Activated naive CD8-positive, alpha-beta T cell (primary cell): ENCODE results near the gene CEP350.

ENCODE experiments used
- H3K27ac Mint-ChIP-seq: one replicate; pipeline ENCODE4 v1.8.0; 2021; ENCODE audit warnings: mixed read lengths
- H3K27me3 Mint-ChIP-seq: one replicate; pipeline ENCODE4 v1.8.0; 2021; ENCODE audit warnings: mixed read lengths
- H3K36me3 Mint-ChIP-seq: one replicate; pipeline ENCODE4 v1.8.0; 2021; ENCODE audit warnings: mixed read lengths
- H3K4me1 Mint-ChIP-seq: one replicate; pipeline ENCODE4 v1.8.0; 2021; ENCODE audit warnings: low read depth, mixed read lengths
- H3K4me3 Mint-ChIP-seq: one replicate; pipeline ENCODE4 v1.8.0; 2021; ENCODE audit warnings: mild to moderate bottlenecking, mixed read lengths
- H3K9me3 Mint-ChIP-seq: one replicate; pipeline ENCODE4 v1.8.0; 2021; ENCODE audit warnings: low read depth, mixed read lengths

The CEP350 gene

GRCh38 chr1:180046674-180047073, 92.1 kb downstream of the CEP350 start:
- Mint-ChIP-seq H3K27ac (no peak overlapping the region), H3K36me3 (peaks cover 23% of the 10 kb centered on the region), H3K4me3 (no peak overlapping the region), H3K27me3 (no peaks in the 10 kb centered on the region), H3K4me1 (peaks cover 1% of the 10 kb centered on the region), H3K9me3 (no peaks in the 10 kb centered on the region)

DNA sequence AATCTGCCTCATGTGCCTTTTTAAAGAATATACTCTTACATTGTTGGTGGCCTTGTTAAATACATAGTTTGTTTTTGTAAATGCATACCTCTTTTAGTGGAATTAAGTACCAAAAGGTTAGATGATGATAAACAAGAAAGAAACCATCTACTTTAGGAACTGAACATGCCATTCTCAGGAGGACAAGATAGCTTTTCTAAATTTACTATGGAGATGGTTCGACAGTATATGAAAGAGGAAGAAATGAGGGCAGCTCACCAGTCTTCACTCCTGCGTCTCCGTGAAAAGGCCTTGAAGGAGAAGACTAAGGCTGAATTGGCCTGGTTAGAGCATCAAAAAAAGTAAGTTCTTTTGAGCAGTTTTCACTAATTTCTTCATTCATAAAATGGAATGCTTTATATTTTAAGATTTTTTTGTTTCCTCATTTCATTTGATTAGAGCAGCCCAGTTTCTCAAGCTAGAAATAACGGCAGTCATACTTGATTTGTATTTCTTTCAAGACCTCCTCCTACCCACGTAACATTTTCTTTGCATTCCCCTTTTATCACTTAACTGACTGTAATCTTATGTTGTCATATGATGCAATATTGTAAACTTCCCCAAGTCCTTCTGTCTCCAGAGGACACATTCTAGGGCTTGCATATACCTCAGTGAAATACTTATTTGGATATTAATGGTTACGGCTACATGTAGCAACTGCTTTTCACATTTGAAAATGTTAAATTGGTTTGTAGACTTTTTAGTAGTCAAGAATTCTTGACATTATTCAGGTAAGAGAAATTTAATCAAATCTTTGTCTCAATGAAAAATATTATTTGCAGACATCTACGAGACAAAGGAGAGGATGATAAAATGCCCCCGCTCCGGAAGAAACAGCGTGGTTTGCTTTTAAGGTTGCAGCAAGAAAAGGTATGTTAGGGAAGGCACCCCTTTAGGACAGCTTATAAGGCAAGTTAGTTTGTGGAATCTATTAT, 99.3 kb downstream of the CEP350 start:
- Mint-ChIP-seq H3K27ac (no peak overlapping the region), H3K36me3 (peaks cover 21% of the 10 kb centered on the region)

DNA sequence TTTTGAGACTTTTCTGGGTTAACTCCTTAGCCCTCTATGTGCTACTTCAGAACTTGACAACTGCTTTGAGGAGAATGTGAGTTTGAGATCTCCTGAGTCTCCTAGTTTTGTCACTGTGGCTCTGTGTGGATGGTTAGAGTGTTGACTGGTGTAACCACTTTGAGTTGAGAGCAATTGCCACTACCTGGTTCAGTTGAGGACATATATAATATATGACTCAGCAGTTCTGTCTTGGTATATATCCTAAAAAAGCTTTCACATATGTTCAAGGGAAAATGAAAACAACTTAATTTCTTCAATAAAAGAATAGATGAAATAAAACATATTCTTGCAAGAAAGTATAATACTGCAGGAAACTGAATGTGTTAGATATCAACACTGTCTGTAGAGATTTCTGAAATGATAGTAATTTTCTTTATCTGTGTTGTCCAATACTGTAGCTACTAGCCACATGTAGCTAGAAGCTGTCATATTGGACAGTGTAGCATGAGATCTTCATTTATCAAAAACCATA, 103.3 kb downstream of the CEP350 start:
- Mint-ChIP-seq H3K9me3 (no peaks in the 10 kb centered on the region), H3K4me1 (no peaks in the 10 kb centered on the region), H3K36me3 (peaks cover 12% of the 10 kb centered on the region), H3K27me3 (no peaks in the 10 kb centered on the region), H3K27ac (no peak overlapping the region), H3K4me3 (no peak overlapping the region)

More for the DNA sequence above, 99.3 kb downstream of the CEP350 start:
- H3K4me1 Mint-ChIP-seq: no peaks in the 10 kb centered on the region
- H3K9me3 Mint-ChIP-seq: no peaks in the 10 kb centered on the region
- H3K27me3 Mint-ChIP-seq: no peaks in the 10 kb centered on the region
- H3K4me3 Mint-ChIP-seq: no peak overlapping the region

GRCh38 chr1:180061019-180061418, 106.4 kb downstream of the CEP350 start:
- Mint-ChIP-seq H3K4me3 (no peak overlapping the region), H3K9me3 (no peaks in the 10 kb centered on the region), H3K27me3 (no peaks in the 10 kb centered on the region), H3K27ac (no peak overlapping the region), H3K36me3 (peaks cover 4% of the 10 kb centered on the region), H3K4me1 (no peaks in the 10 kb centered on the region)

DNA sequence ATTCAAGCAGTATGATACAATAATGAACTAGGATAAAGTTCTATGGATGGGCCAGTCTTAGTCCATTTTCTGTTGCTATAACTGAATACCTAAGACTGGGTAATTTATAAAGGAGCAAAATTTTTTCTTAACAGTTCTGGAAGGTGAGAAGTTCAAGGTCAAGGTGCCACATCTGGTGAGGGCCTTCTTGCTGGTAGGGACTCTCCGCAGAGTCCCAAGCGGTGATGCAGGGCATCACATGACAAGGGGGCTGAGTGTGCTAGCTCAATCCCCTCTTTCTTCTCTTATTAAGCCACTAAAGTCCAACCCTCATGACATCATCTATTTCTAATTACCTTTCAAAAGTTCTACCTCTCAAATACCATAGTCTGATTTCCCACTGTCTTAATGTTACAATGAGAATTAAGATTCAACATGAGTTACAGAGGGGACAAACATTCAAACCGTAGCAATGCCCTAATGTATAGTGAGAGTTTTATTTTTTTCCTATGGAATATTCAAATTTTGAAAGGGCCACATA, 107.9 kb downstream of the CEP350 start:
- Mint-ChIP-seq H3K4me3 (no peak overlapping the region), H3K9me3 (no peaks in the 10 kb centered on the region), H3K4me1 (no peaks in the 10 kb centered on the region), H3K36me3 (peaks cover 4% of the 10 kb centered on the region), H3K27me3 (no peaks in the 10 kb centered on the region), H3K27ac (no peak overlapping the region)

DNA sequence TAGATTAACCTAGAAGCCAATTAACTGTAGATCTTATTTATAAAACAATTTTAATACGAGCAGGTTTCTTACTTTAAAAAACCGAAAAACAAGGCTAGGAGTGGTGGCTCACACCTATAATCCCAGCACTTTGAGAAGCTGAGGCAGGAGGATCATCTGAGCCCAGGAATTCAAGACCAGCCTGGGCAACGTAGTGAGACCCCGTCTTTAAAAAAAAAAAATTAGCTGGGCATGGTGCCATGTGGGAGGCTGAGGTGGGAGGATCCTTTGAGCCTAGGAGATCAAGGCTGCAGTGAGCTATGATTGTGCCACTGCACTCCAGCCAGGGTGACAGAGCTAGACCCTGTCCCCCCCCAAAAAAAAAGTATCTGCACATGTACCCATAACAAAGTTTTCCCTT, 110.8 kb downstream of the CEP350 start:
- Mint-ChIP-seq H3K4me3 (no peak overlapping the region), H3K9me3 (no peaks in the 10 kb centered on the region), H3K27ac (no peak overlapping the region), H3K4me1 (no peaks in the 10 kb centered on the region), H3K27me3 (no peaks in the 10 kb centered on the region), H3K36me3 (peaks cover 6% of the 10 kb centered on the region)

- Mint-ChIP-seq H3K27ac (no peak overlapping the region), H3K4me1 (no peaks in the 10 kb centered on the region)
These were observed 111.5 kb downstream of the CEP350 start for GRCh38 chr1:180066150-180066549.

GRCh38 chr1:180070286-180070685, 115.7 kb downstream of the CEP350 start:
- Mint-ChIP-seq H3K27ac (no peak overlapping the region), H3K9me3 (no peaks in the 10 kb centered on the region), H3K27me3 (no peaks in the 10 kb centered on the region), H3K4me1 (no peaks in the 10 kb centered on the region), H3K4me3 (no peak overlapping the region), H3K36me3 (peaks cover 13% of the 10 kb centered on the region)

More at GRCh38 chr1:180066150-180066549, 111.5 kb downstream of the CEP350 start:
- Mint-ChIP-seq H3K4me3 (no peak overlapping the region), H3K27me3 (no peaks in the 10 kb centered on the region), H3K36me3 (peaks cover 7% of the 10 kb centered on the region), H3K9me3 (no peaks in the 10 kb centered on the region)

GRCh38 chr1:180071759-180072158, 117.1 kb downstream of the CEP350 start:
- Mint-ChIP-seq H3K27ac (no peak overlapping the region), H3K9me3 (no peaks in the 10 kb centered on the region), H3K36me3 (peaks cover 14% of the 10 kb centered on the region), H3K27me3 (no peaks in the 10 kb centered on the region), H3K4me3 (no peak overlapping the region), H3K4me1 (no peaks in the 10 kb centered on the region)

DNA sequence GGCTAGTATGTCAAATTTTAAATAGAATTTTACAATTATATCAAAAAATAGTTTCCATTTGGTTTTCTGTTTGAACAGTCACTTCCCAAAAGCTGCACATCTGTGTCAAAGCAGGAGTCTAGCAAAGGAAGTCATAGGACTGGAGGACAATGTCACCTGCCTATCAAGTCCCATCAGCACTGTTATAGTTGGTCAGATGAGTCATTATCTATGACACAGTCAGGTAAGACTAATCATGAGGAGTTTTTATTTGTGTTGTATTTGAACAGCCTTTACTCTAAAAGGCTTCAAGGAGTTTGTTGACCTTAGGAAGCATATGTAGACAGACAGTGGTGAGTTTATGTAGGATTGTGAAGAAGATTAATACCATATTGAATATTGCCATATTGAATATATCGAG, 125.8 kb downstream of the CEP350 start:
- no peak overlapping the region for H3K27ac Mint-ChIP-seq
- H3K9me3 Mint-ChIP-seq: no peaks in the 10 kb centered on the region
- H3K4me1 Mint-ChIP-seq: no peaks in the 10 kb centered on the region
- peaks cover 6% of the 10 kb centered on the region for H3K36me3 Mint-ChIP-seq
- H3K27me3 Mint-ChIP-seq: no peaks in the 10 kb centered on the region
- no peak overlapping the region for H3K4me3 Mint-ChIP-seq

- Mint-ChIP-seq H3K27ac (no peak overlapping the region), H3K36me3 (peaks cover 3% of the 10 kb centered on the region), H3K9me3 (no peaks in the 10 kb centered on the region), H3K4me1 (no peaks in the 10 kb centered on the region), H3K4me3 (no peak overlapping the region), H3K27me3 (no peaks in the 10 kb centered on the region)
These were observed 126.9 kb downstream of the CEP350 start for GRCh38 chr1:180081474-180081873.

GRCh38 chr1:180083164-180083563, 128.6 kb downstream of the CEP350 start:
- no peaks in the 10 kb centered on the region for H3K9me3 Mint-ChIP-seq
- no peak overlapping the region for H3K27ac Mint-ChIP-seq
- H3K4me1 Mint-ChIP-seq: no peaks in the 10 kb centered on the region
- H3K27me3 Mint-ChIP-seq: no peaks in the 10 kb centered on the region
- no peak overlapping the region for H3K4me3 Mint-ChIP-seq
- peaks cover 3% of the 10 kb centered on the region for H3K36me3 Mint-ChIP-seq

DNA sequence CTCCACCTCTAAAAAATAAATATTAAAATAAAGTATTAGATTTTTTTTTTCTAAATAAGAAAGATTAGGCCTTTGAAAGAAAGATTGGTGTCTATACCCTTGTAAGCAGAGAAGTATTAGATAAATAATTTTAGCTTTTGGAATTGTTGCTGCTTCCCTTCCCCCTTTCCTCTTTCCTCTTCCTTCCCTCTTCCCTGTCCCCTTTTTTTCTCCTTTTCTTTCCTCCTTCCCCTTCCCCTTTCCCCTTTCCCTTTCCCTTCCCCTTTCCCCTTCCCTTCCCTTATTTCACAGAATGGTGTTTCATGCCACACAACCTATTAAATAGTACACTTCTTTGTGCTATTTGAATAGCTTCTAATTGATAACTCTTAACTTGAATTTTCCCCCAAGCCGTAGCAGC, 130.3 kb downstream of the CEP350 start:
- peaks cover 10% of the 10 kb centered on the region for H3K36me3 Mint-ChIP-seq
- no peak overlapping the region for H3K27ac Mint-ChIP-seq
- no peak overlapping the region for H3K4me3 Mint-ChIP-seq
- H3K4me1 Mint-ChIP-seq: no peaks in the 10 kb centered on the region
- H3K9me3 Mint-ChIP-seq: no peaks in the 10 kb centered on the region
- no peaks in the 10 kb centered on the region for H3K27me3 Mint-ChIP-seq

- H3K4me1 Mint-ChIP-seq: no peaks in the 10 kb centered on the region
- no peaks in the 10 kb centered on the region for H3K27me3 Mint-ChIP-seq
- peak overlapping the region; percentile 42 for H3K27ac Mint-ChIP-seq
- H3K4me3 Mint-ChIP-seq: no peak overlapping the region
- H3K36me3 Mint-ChIP-seq: peaks cover 12% of the 10 kb centered on the region
- no peaks in the 10 kb centered on the region for H3K9me3 Mint-ChIP-seq
These were observed 130.7 kb downstream of the CEP350 start for GRCh38 chr1:180085331-180085730.

DNA sequence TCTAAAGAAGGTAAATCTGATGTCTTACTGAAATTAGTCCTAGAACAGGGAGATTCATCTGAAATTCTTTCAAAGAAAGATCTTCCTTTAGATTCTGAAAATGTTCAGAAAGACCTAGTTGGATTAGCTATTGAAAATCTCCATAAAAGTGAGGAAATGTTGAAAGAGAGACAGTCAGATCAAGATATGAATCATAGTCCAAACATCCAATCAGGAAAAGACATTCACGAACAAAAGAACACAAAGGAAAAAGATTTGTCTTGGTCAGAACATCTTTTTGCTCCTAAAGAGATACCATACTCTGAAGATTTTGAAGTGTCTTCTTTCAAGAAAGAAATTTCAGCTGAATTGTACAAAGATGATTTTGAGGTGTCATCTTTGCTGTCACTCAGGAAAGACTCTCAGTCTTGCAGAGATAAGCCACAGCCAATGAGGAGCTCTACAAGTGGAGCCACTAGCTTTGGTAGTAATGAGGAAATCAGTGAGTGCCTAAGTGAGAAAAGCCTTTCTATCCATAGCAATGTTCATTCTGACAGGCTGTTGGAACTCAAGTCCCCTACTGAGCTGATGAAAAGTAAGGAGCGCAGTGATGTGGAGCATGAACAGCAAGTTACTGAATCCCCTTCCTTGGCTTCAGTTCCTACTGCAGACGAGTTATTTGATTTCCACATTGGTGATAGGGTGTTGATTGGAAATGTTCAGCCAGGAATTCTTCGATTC, 138.5 kb downstream of the CEP350 start:
- H3K36me3 Mint-ChIP-seq: peaks cover 23% of the 10 kb centered on the region
- H3K9me3 Mint-ChIP-seq: no peaks in the 10 kb centered on the region
- H3K27ac Mint-ChIP-seq: no peak overlapping the region
- no peaks in the 10 kb centered on the region for H3K4me1 Mint-ChIP-seq
- H3K27me3 Mint-ChIP-seq: no peaks in the 10 kb centered on the region
- no peak overlapping the region for H3K4me3 Mint-ChIP-seq
